Measurements from ENCODE around the gene ABLIM2. TPM values are rescaled to one million over a fixed set of nuclear protein-coding genes. Genes with fewer than 3 reads are reported as not detected.

The ABLIM2 gene
- total and polyA plus RNA-seq, 2 experiments from 2014 or later = 1.5 to 4.3 TPM

DNA sequence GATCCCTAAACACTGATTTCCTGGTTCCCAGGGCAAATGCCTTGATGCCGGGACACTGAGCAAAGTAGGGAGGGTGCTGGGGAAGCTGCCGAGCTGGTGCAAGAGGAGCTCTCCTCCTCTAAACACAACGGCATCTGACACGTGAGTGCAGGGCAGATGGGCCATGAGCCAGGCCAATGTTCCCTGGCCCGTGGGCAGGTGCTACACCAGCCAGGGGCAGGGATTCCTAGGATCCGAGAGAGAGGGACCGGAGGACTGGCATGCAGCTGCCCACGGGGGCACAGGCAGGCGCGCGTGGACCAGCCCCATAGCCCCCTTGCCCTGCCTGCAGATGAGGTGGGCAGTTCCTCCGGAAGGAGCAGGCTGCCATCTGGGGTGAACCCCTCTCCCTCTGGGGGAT is 152.1 kb downstream of the ABLIM2 start:
- H3K4me2 ChIP-seq = no peak overlapping the region
- Mint-ChIP-seq H3K4me1 (peaks cover 13% of the 10 kb centered on the region), H3K9me3 (no peaks in the 10 kb centered on the region), H3K27me3 (ENCODE audit: insufficient read depth, low read depth, poor library complexity) (peaks cover 9% of the 10 kb centered on the region), H3K4me3 (no peak overlapping the region), H3K36me3 (ENCODE audit: low read depth) (no peaks in the 10 kb centered on the region; the same call in 2 of the 3 replicates), H3K27ac (no peak overlapping the region)
- no peaks in the 10 kb centered on the region for H3K79me2 ChIP-seq (replicated peaks; ENCODE audit: insufficient read depth)
- no peaks in the 10 kb centered on the region for H3K9me2 ChIP-seq (ENCODE audit: insufficient read depth)
- H3F3A ChIP-seq (replicated peaks; ENCODE audit: low read depth) = no peaks in the 10 kb centered on the region
- no peak for TF ChIP-seq CREB1 (CRISPR knock-in tag; IDR thresholded peaks at IDR 0.05; ENCODE audit: low read depth)
- TF ChIP-seq, protein P1, sequence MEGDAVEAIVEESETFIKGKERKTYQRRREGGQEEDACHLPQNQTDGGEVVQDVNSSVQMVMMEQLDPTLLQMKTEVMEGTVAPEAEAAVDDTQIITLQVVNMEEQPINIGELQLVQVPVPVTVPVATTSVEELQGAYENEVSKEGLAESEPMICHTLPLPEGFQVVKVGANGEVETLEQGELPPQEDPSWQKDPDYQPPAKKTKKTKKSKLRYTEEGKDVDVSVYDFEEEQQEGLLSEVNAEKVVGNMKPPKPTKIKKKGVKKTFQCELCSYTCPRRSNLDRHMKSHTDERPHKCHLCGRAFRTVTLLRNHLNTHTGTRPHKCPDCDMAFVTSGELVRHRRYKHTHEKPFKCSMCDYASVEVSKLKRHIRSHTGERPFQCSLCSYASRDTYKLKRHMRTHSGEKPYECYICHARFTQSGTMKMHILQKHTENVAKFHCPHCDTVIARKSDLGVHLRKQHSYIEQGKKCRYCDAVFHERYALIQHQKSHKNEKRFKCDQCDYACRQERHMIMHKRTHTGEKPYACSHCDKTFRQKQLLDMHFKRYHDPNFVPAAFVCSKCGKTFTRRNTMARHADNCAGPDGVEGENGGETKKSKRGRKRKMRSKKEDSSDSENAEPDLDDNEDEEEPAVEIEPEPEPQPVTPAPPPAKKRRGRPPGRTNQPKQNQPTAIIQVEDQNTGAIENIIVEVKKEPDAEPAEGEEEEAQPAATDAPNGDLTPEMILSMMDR (conservative IDR thresholded peaks at IDR 0.05; ENCODE audit: low read depth in 2 of 2) = no peak
- TF ChIP-seq EZH2 (IDR thresholded peaks at IDR 0.05; ENCODE audit: low read depth, unreplicated experiment) = no peak
- no peak overlapping the region for H3K4me3 ChIP-seq
- H3K4me1 ChIP-seq (ENCODE audit: insufficient read depth) = no peaks in the 10 kb centered on the region
- H3K27me3 ChIP-seq (ENCODE audit: insufficient read depth) = no peaks in the 10 kb centered on the region
- H3K36me3 ChIP-seq (ENCODE audit: insufficient read depth) = no peaks in the 10 kb centered on the region
- H3K27ac ChIP-seq (ENCODE audit: low read depth) = no peak overlapping the region
- H2AFZ ChIP-seq = no peak overlapping the region
- DNase-seq (ENCODE audit: low spot score) (no peak), ATAC-seq (no peak)
- no peaks in the 10 kb centered on the region for H4K20me1 ChIP-seq (replicated peaks; ENCODE audit: insufficient read depth)

DNA sequence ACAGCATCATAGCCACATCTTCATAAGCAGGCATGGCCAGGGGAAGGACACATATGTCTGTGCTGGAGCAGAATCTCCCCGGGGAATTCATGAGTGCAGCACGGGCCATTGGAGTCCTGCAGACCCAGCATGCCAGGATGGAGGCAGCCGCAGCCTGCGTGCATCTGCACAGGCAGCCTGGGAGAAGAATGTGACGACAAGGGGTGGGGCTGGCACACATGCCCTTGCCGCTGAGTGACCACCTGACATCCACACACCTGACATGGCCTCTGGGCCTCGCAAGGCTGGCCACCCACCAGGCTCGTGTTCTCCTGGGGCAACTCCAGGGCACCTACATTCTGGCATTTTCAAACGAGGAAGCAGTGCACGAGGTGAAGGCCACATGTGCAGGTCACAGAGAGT is 152.8 kb downstream of the ABLIM2 start:
- Histone ChIP-seq H3K36me3 (ENCODE audit: insufficient read depth) (no peaks in the 10 kb centered on the region), H3K79me2 (replicated peaks; ENCODE audit: insufficient read depth) (no peaks in the 10 kb centered on the region), H3K27me3 (ENCODE audit: insufficient read depth) (no peaks in the 10 kb centered on the region), H3K4me1 (ENCODE audit: insufficient read depth) (no peaks in the 10 kb centered on the region), H3K9me2 (ENCODE audit: insufficient read depth) (no peaks in the 10 kb centered on the region), H2AFZ (no peak overlapping the region), H4K20me1 (replicated peaks; ENCODE audit: insufficient read depth) (no peaks in the 10 kb centered on the region), H3K27ac (ENCODE audit: low read depth) (no peak overlapping the region), H3K4me3 (no peak overlapping the region), H3F3A (replicated peaks; ENCODE audit: low read depth) (no peaks in the 10 kb centered on the region), H3K4me2 (no peak overlapping the region)
- Mint-ChIP-seq H3K4me3 (no peak overlapping the region), H3K27ac (no peak overlapping the region), H3K27me3 (ENCODE audit: insufficient read depth, low read depth, poor library complexity) (peaks cover 9% of the 10 kb centered on the region), H3K4me1 (peaks cover 13% of the 10 kb centered on the region), H3K9me3 (no peaks in the 10 kb centered on the region), H3K36me3 (ENCODE audit: low read depth) (no peaks in the 10 kb centered on the region; the same call in 2 of the 3 replicates)
- ATAC-seq (no peak), DNase-seq (ENCODE audit: low spot score) (no peak)
- TF ChIP-seq STAT1 (IDR thresholded peaks at IDR 0.05; ENCODE audit: unreplicated experiment) (no peak), EZH2 (IDR thresholded peaks at IDR 0.05; ENCODE audit: low read depth, unreplicated experiment) (no peak), EZH2phosphoT487 (IDR thresholded peaks at IDR 0.05; ENCODE audit: unreplicated experiment) (no peak), CREB1 (CRISPR knock-in tag; IDR thresholded peaks at IDR 0.05; ENCODE audit: low read depth) (no peak), ZNF331 (CRISPR knock-in tag; IDR thresholded peaks at IDR 0.05; ENCODE audit: low read depth) (no peak), ZNF114 (CRISPR knock-in tag; IDR thresholded peaks at IDR 0.05) (no peak)
- TF ChIP-seq, protein P2, sequence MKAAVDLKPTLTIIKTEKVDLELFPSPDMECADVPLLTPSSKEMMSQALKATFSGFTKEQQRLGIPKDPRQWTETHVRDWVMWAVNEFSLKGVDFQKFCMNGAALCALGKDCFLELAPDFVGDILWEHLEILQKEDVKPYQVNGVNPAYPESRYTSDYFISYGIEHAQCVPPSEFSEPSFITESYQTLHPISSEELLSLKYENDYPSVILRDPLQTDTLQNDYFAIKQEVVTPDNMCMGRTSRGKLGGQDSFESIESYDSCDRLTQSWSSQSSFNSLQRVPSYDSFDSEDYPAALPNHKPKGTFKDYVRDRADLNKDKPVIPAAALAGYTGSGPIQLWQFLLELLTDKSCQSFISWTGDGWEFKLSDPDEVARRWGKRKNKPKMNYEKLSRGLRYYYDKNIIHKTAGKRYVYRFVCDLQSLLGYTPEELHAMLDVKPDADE (IDR thresholded peaks at IDR 0.05) = no peak
- TF ChIP-seq, protein P3, sequence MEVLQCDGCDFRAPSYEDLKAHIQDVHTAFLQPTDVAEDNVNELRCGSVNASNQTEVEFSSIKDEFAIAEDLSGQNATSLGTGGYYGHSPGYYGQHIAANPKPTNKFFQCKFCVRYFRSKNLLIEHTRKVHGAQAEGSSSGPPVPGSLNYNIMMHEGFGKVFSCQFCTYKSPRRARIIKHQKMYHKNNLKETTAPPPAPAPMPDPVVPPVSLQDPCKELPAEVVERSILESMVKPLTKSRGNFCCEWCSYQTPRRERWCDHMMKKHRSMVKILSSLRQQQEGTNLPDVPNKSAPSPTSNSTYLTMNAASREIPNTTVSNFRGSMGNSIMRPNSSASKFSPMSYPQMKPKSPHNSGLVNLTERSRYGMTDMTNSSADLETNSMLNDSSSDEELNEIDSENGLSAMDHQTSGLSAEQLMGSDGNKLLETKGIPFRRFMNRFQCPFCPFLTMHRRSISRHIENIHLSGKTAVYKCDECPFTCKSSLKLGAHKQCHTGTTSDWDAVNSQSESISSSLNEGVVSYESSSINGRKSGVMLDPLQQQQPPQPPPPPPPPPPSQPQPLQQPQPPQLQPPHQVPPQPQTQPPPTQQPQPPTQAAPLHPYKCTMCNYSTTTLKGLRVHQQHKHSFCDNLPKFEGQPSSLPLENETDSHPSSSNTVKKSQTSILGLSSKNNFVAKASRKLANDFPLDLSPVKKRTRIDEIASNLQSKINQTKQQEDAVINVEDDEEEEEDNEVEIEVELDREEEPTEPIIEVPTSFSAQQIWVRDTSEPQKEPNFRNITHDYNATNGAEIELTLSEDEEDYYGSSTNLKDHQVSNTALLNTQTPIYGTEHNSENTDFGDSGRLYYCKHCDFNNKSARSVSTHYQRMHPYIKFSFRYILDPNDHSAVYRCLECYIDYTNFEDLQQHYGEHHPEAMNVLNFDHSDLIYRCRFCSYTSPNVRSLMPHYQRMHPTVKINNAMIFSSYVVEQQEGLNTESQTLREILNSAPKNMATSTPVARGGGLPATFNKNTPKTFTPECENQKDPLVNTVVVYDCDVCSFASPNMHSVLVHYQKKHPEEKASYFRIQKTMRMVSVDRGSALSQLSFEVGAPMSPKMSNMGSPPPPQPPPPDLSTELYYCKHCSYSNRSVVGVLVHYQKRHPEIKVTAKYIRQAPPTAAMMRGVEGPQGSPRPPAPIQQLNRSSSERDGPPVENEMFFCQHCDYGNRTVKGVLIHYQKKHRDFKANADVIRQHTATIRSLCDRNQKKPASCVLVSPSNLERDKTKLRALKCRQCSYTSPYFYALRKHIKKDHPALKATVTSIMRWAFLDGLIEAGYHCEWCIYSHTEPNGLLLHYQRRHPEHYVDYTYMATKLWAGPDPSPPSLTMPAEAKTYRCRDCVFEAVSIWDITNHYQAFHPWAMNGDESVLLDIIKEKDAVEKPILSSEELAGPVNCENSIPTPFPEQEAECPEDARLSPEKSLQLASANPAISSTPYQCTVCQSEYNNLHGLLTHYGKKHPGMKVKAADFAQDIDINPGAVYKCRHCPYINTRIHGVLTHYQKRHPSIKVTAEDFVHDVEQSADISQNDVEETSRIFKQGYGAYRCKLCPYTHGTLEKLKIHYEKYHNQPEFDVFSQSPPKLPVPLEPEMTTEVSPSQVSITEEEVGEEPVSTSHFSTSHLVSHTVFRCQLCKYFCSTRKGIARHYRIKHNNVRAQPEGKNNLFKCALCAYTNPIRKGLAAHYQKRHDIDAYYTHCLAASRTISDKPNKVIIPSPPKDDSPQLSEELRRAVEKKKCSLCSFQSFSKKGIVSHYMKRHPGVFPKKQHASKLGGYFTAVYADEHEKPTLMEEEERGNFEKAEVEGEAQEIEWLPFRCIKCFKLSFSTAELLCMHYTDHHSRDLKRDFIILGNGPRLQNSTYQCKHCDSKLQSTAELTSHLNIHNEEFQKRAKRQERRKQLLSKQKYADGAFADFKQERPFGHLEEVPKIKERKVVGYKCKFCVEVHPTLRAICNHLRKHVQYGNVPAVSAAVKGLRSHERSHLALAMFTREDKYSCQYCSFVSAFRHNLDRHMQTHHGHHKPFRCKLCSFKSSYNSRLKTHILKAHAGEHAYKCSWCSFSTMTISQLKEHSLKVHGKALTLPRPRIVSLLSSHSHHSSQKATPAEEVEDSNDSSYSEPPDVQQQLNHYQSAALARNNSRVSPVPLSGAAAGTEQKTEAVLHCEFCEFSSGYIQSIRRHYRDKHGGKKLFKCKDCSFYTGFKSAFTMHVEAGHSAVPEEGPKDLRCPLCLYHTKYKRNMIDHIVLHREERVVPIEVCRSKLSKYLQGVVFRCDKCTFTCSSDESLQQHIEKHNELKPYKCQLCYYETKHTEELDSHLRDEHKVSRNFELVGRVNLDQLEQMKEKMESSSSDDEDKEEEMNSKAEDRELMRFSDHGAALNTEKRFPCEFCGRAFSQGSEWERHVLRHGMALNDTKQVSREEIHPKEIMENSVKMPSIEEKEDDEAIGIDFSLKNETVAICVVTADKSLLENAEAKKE (CRISPR knock-in tag; IDR thresholded peaks at IDR 0.05) = no peak
- TF ChIP-seq, protein P1 (conservative IDR thresholded peaks at IDR 0.05; ENCODE audit: low read depth in 2 of 2) = no peak
